GM10248 (cell line): ENCODE results near the gene HAUS1.
"Not testable (repeated sequence)": the region's sequence is repeated elsewhere in the genome, so short reads cannot be mapped to it uniquely, and the experiment has no call there.

Source experiments
- CTCF ChIA-PET: fragments of 300-600 bp; sonication (Branson Sonifier 250); formaldehyde crosslinking; extraction: SDS; loops from one replicate; lab custom pipeline; 2021; ENCODE audit warnings: antibody characterized with exemption; lab: Yijun Ruan, JAX
- POLR2A ChIA-PET: fragments of 350-650 bp; sonication (Branson Sonifier 250); formaldehyde crosslinking; extraction: SDS; loops from one replicate; lab custom pipeline; 2020; ENCODE audit warnings: antibody characterized with exemption; lab: Yijun Ruan, JAX
- DNase-seq: peaks from one replicate; pipeline ENCODE4 v3.0.0; 2012; ENCODE audit errors: extremely low spot score
- CTCF ChIP-seq: IDR thresholded peaks from 2 replicates; pipeline ENCODE4 v1.5.1; 2012; ENCODE audit warnings: mild to moderate bottlenecking, low read depth; ENCODE audit errors: extremely low read depth, missing control alignments, control extremely low read depth

Gene HAUS1

GRCh38 chr18:46160050-46160798, 56.0 kb downstream of the HAUS1 start:
- no peak for DNase-seq
- TF ChIP-seq CTCF = no peak
- CTCF ChIA-PET = interaction anchor here (1.4 to 4.2 kb wide), 4 partner anchors 12 to 498 kb away, joined by 3 to 35 read pairs (median 26); partner anchors contain the start of gene LOXHD1
- POLR2A ChIA-PET = no interaction called here

- DNase-seq, POLR2A ChIA-PET: not testable (repeated sequence)
- CTCF ChIA-PET = interaction anchor here (0.6 to 5.0 kb wide), 3 partner anchors 12 to 24 kb away, joined by 3 to 35 read pairs (median 35); a partner anchor contains a TSS
These were observed 56.7 kb downstream of the HAUS1 start for GRCh38 chr18:46160840-46161239.

GRCh38 chr18:46161703-46162396, 57.7 kb downstream of the HAUS1 start:
- DNase-seq = no peak
- CTCF ChIA-PET = interaction anchor here (1.5 to 6.4 kb wide), 3 partner anchors 11 to 496 kb away, joined by 6 to 35 read pairs (median 35); a partner anchor contains a TSS
- TF ChIP-seq CTCF = no peak
- POLR2A ChIA-PET = interaction anchor here (0.6 kb wide), 1 partner anchor 13 kb away, joined by 4 read pairs; no protein-coding TSS in a partner anchor

GRCh38 chr18:46163091-46163490, 58.9 kb downstream of the HAUS1 start:
- ChIA-PET CTCF (interaction anchor here (5.0 to 6.4 kb wide), 2 partner anchors 10 to 15 kb away, joined by 35 read pairs; a partner anchor contains a TSS), POLR2A (no interaction called here)
- TF ChIP-seq CTCF = no peak
- DNase-seq = no peak

GRCh38 chr18:46163941-46164499, 59.8 kb downstream of the HAUS1 start:
- no peak for DNase-seq
- no peak for TF ChIP-seq CTCF
- CTCF ChIA-PET = interaction anchor here (1.0 to 6.4 kb wide), 5 partner anchors 9 to 494 kb away, joined by 3 to 35 read pairs (median 13); a partner anchor contains a TSS
- POLR2A ChIA-PET = no interaction called here

- DNase-seq, POLR2A ChIA-PET: not testable (repeated sequence)
- CTCF ChIA-PET = interaction anchor here (1.0 to 6.4 kb wide), 5 partner anchors 8 to 494 kb away, joined by 3 to 35 read pairs (median 13); a partner anchor contains a TSS
These were observed 60.3 kb downstream of the HAUS1 start for GRCh38 chr18:46164502-46164901.

- ChIA-PET CTCF (interaction anchor here (0.8 to 6.4 kb wide), 7 partner anchors 8 to 493 kb away, joined by 3 to 35 read pairs (median 5); a partner anchor contains a TSS), POLR2A (no interaction called here)
- no peak for DNase-seq
- TF ChIP-seq CTCF = no peak
These were observed 60.7 kb downstream of the HAUS1 start for GRCh38 chr18:46164920-46165319.
